Testis (tissue), 3 donors: ENCODE data around the gene RPS3. TPM values are rescaled to one million over a fixed set of nuclear protein-coding genes. Genes with fewer than 3 reads are reported as not detected.
A peak's percentile ranks its signal among the peaks of the same experiment; 100 is the strongest.

Source experiments
- DNase-seq: peaks from one replicate; pipeline ENCODE4 v3.0.0-alpha.2; 2019
- H3K27ac ChIP-seq, 2 donors: fragments of 200-600 bp; sonication (generic); one replicate each; pipeline ENCODE4 v1.5.1; 2019
- H3K27me3 ChIP-seq: fragments of 200-600 bp; sonication (generic); one replicate; pipeline ENCODE4 v1.5.1; 2019
- H3K36me3 ChIP-seq: fragments of 200-600 bp; sonication (generic); one replicate; pipeline ENCODE4 v1.5.1; 2017; ENCODE audit warnings: low read depth; ENCODE audit errors: missing control alignments
- H3K4me1 ChIP-seq: fragments of 200-600 bp; sonication (generic); one replicate; pipeline ENCODE4 v1.5.1; 2019
- H3K4me3 ChIP-seq, 2 donors: fragments of 200-600 bp; sonication (generic); one replicate each; pipeline ENCODE4 v1.5.1; 2017 to 2019
- H3K9me3 ChIP-seq: fragments of 200-600 bp; sonication (generic); one replicate; pipeline ENCODE4 v1.5.1; 2017
- CTCF ChIP-seq, 3 experiments: fragments of 450-650 bp in 2 of 3; fragments of 200-600 bp in 1 of 3; sonication (generic) in 1 of 3; IDR thresholded peaks; one replicate each; pipeline ENCODE4 v1.5.1; 2016 to 2019; ENCODE audit warnings: antibody characterized with exemption in 3 of 3, mild to moderate bottlenecking in 2 of 3, moderate library complexity in 1 of 3
- POLR2A ChIP-seq: fragments of 450-650 bp; IDR thresholded peaks from one replicate; pipeline ENCODE4 v1.6.1; 2017; ENCODE audit warnings: antibody characterized with exemption, mild to moderate bottlenecking, moderate library complexity
- WGBS, 2 donors: methylation state at CpG; one replicate each; pipeline ENCODE4 v1.1.5; 2018; 5-methylcytosine and 5-hydroxymethylcytosine counted together
- intact Hi-C: fragments of 100-400 bp; cut with DNase I; formaldehyde crosslinking; loops from one replicate; pipeline ENCODE4 v1.15.1; 2023; ENCODE audit warnings: low total_unique reads
- polyA plus RNA-seq: library from polyadenylated mRNA; stranded (reverse); fragments of 350-450 nt; fragmentation: Illumina TruSeq; extraction: RNeasy Lipid Tissue Mini Kit (QIAGEN cat#74804); gene quantifications from one replicate; pipeline ENCODE4 v1.2.3, GENCODE V29; 2014; ENCODE audit warnings: low read depth, low replicate concordance; ENCODE audit not compliant: insufficient read depth
- total RNA-seq, 2 donors: library from RNA; depleted of rRNA; stranded (reverse); fragments of >200 nt; gene quantifications; one replicate each; pipeline ENCODE4 v1.2.3, GENCODE V29; 2016

Gene RPS3
- total and polyA plus RNA-seq, 3 donors from 2014 or later, result 464 to 1,294 (median 925) TPM

GRCh38 chr11:75425422-75425821 lies 26.1 kb downstream of the RPS3 start:
- Histone ChIP-seq H3K4me3 (no peak overlapping the region), H3K36me3 (no peaks in the 10 kb centered on the region), H3K27me3 (no peaks in the 10 kb centered on the region), H3K4me1 (peaks cover 6% of the 10 kb centered on the region), H3K9me3 (no peaks in the 10 kb centered on the region), H3K27ac (no peak overlapping the region)
- TF ChIP-seq POLR2A, result no peak
- TF ChIP-seq CTCF (IDR thresholded peaks at IDR 0.05), result no peak
- WGBS, 2 donors, result 76 to 83% methylated on average over 10 to 29 of the region's 29 CpGs
- DNase-seq, result no peak
- intact Hi-C loops, result no loop called here

GRCh38 chr11:75426720-75427086 lies 27.4 kb downstream of the RPS3 start:
- H3K9me3 ChIP-seq, result no peaks in the 10 kb centered on the region
- no peaks in the 10 kb centered on the region for H3K36me3 ChIP-seq
- intact Hi-C loops, result no loop called here
- 81 to 82% methylated on average over 5 of the region's 5 CpGs for WGBS, 2 donors
- TF ChIP-seq CTCF (IDR thresholded peaks at IDR 0.05) (no peak), POLR2A (no peak)
- no peak overlapping the region for H3K4me3 ChIP-seq
- no peak for DNase-seq
- H3K27me3 ChIP-seq, result no peaks in the 10 kb centered on the region
- H3K4me1 ChIP-seq, result no peaks in the 10 kb centered on the region
- no peak overlapping the region for H3K27ac ChIP-seq

GRCh38 chr11:75427181-75427580 lies 27.9 kb downstream of the RPS3 start:
- intact Hi-C loops, result no loop called here
- TF ChIP-seq POLR2A (no peak), CTCF (IDR thresholded peaks at IDR 0.05) (no peak)
- no peak for DNase-seq

GRCh38 chr11:75428281-75428724 lies 29.0 kb downstream of the RPS3 start:
- Histone ChIP-seq H3K27ac (peak overlapping the region in 1 of 2 donors; percentile 41), H3K4me1 (no peaks in the 10 kb centered on the region), H3K27me3 (no peaks in the 10 kb centered on the region), H3K4me3 (peak overlapping the region; percentile 34 to 51), H3K36me3 (no peaks in the 10 kb centered on the region), H3K9me3 (no peaks in the 10 kb centered on the region)
- no peak for TF ChIP-seq CTCF (IDR thresholded peaks at IDR 0.05)
- TF ChIP-seq POLR2A, result no peak
- intact Hi-C loops, result no loop called here
- WGBS, 2 donors, result 22 to 24% methylated on average over 22 to 32 of the region's 32 CpGs
- peak; percentile 94 for DNase-seq

More at GRCh38 chr11:75427181-75427580, 27.9 kb downstream of the RPS3 start:
- H3K36me3 ChIP-seq, result no peaks in the 10 kb centered on the region
- no peak overlapping the region for H3K4me3 ChIP-seq
- H3K27me3 ChIP-seq, result no peaks in the 10 kb centered on the region
- no peaks in the 10 kb centered on the region for H3K9me3 ChIP-seq
- no peak overlapping the region for H3K27ac ChIP-seq
- no peaks in the 10 kb centered on the region for H3K4me1 ChIP-seq

- DNase-seq, result no peak
- H3K36me3 ChIP-seq, result no peaks in the 10 kb centered on the region
- H3K27me3 ChIP-seq, result no peaks in the 10 kb centered on the region
- no peaks in the 10 kb centered on the region for H3K4me1 ChIP-seq
- no peak overlapping the region for H3K27ac ChIP-seq
- intact Hi-C loops, result no loop called here
- peak overlapping the region; percentile 50 to 51 for H3K4me3 ChIP-seq
- no peaks in the 10 kb centered on the region for H3K9me3 ChIP-seq
- TF ChIP-seq POLR2A, result no peak
- 50 to 59% methylated on average over 16 of the region's 16 CpGs for WGBS, 2 donors
Observed at GRCh38 chr11:75428989-75429640, 29.8 kb downstream of the RPS3 start.
